Endodermal cell (in vitro differentiated cells): ENCODE results near the gene MAPKAPK5. TPM values are rescaled to one million over a fixed set of nuclear protein-coding genes. Genes with fewer than 3 reads are reported as not detected.
"Not testable (repeated sequence)": the region's sequence is repeated elsewhere in the genome, so short reads cannot be mapped to it uniquely, and the experiment has no call there.

Experiments used
- DNase-seq: peaks from one replicate; pipeline ENCODE4 v3.0.0-alpha.2; 2017
- H3K27ac ChIP-seq: 2 replicates; pipeline ENCODE4 v1.5.1; 2013; ENCODE audit warnings: mild to moderate bottlenecking, low read depth, low read length, moderate library complexity
- H3K27me3 ChIP-seq: 2 replicates; pipeline ENCODE4 v1.6.1; 2013; ENCODE audit warnings: mild to moderate bottlenecking, low read length, moderate library complexity; ENCODE audit not compliant: insufficient read depth, control insufficient read depth, poor library complexity, severe bottlenecking
- H3K36me3 ChIP-seq: 2 replicates; pipeline ENCODE4 v1.7.0; 2013; ENCODE audit warnings: mild to moderate bottlenecking, low read length, moderate library complexity; ENCODE audit not compliant: control insufficient read depth, insufficient read depth
- H3K4me1 ChIP-seq: one replicate; pipeline ENCODE4 v1.7.0; 2013; ENCODE audit warnings: low read length; ENCODE audit not compliant: control insufficient read depth, insufficient read depth
- H3K4me3 ChIP-seq: 2 replicates; pipeline ENCODE4 v1.5.1; 2013; ENCODE audit warnings: mild to moderate bottlenecking, low read length, moderate library complexity
- H3K9ac ChIP-seq: 2 replicates; pipeline ENCODE4 v1.6.1; 2013; ENCODE audit warnings: mild to moderate bottlenecking, low read length, moderate library complexity; ENCODE audit not compliant: poor library complexity, severe bottlenecking; ENCODE audit errors: extremely low read depth
- H3K9me3 ChIP-seq: 2 replicates; pipeline ENCODE4 v1.6.1; 2013; ENCODE audit warnings: mild to moderate bottlenecking, low read length, moderate library complexity; ENCODE audit not compliant: control insufficient read depth
- H3K27ac Mint-ChIP-seq: 2 replicates; pipeline ENCODE4 v1.8.0; 2020; ENCODE audit warnings: mixed read lengths
- H3K27me3 Mint-ChIP-seq: 2 replicates; pipeline ENCODE4 v1.8.0; 2021; ENCODE audit warnings: mild to moderate bottlenecking, mixed read lengths; ENCODE audit not compliant: insufficient read depth
- H3K36me3 Mint-ChIP-seq: 2 replicates; pipeline ENCODE4 v1.8.0; 2020; ENCODE audit warnings: low read depth, mixed read lengths
- H3K4me1 Mint-ChIP-seq: 2 replicates; pipeline ENCODE4 v1.8.0; 2020; ENCODE audit warnings: mixed read lengths
- H3K4me3 Mint-ChIP-seq: 2 replicates; pipeline ENCODE4 v1.8.0; 2020; ENCODE audit warnings: mild to moderate bottlenecking, moderate library complexity, mixed read lengths
- H3K9me3 Mint-ChIP-seq: 2 replicates; pipeline ENCODE4 v1.8.0; 2020; ENCODE audit warnings: mild to moderate bottlenecking, mixed read lengths
- CTCF ChIP-seq: fragments of 200-600 bp; sonication (generic); conservative IDR thresholded peaks from 2 replicates; pipeline ENCODE4 v1.5.0; 2021; ENCODE audit warnings: antibody characterized with exemption, mild to moderate bottlenecking
- WGBS, 2 experiments: methylation state at CpG; one replicate each; pipeline versions ENCODE4 v1.1.5 to v1.1.7; 2013; ENCODE audit warnings: missing lambda C conversion rate in 2 of 2, mixed read lengths in 1 of 2; ENCODE audit not compliant: insufficient coverage in 1 of 2, insufficient read length in 1 of 2; 5-methylcytosine and 5-hydroxymethylcytosine counted together
- microRNA-seq: library from miRNA; unstranded; fragments of <30 nt; microRNA quantifications from one replicate; pipeline ENCODE4 v1.2.0, GENCODE V29; 2020; ENCODE audit warnings: borderline microRNAs expressed
- total RNA-seq, 2 donors: library from RNA; stranded (reverse); fragmentation: NEBNext Ultra II Directional in 1 of 2; extraction: Animal tissue kit (Norgen Biotek cat#: 25700) in 1 of 2; gene quantifications; 2 replicates in 1 of 2; 3 replicates in 1 of 2; pipeline ENCODE4 v1.2.1, GENCODE V29; 2021

The MAPKAPK5 gene
- total RNA-seq, 2 donors from 2014 or later: 80.5 to 90.6 TPM

- peaks cover 2% of the 10 kb centered on the region for H3K36me3 Mint-ChIP-seq
Measured at GRCh38 chr12:111942557-111942956, 100.5 kb downstream of the MAPKAPK5 start.

GRCh38 chr12:111943929-111944328 lies 101.9 kb downstream of the MAPKAPK5 start:
- WGBS, 2 experiments: 100% methylated on average over 1 of the region's 1 CpG; no CpG with 5 or more reads in 1 of the 2 experiments
- no peak overlapping the region for H3K27ac Mint-ChIP-seq

More at GRCh38 chr12:111942557-111942956, 100.5 kb downstream of the MAPKAPK5 start:
- H3K27ac Mint-ChIP-seq: no peak overlapping the region
- Histone ChIP-seq H3K27me3 (no peaks in the 10 kb centered on the region), H3K4me1 (no peaks in the 10 kb centered on the region), H3K9ac (no peak overlapping the region), H3K4me3 (no peak overlapping the region), H3K9me3 (peaks cover 14% of the 10 kb centered on the region), H3K27ac (no peak overlapping the region), H3K36me3 (no peaks in the 10 kb centered on the region)
- no peak overlapping the region for H3K4me3 Mint-ChIP-seq
- peaks cover 4% of the 10 kb centered on the region for H3K9me3 Mint-ChIP-seq
- TF ChIP-seq CTCF: no peak
- 91 to 100% methylated on average over 2 to 5 of the region's 5 CpGs for WGBS, 2 experiments
- no peak for DNase-seq
- no peaks in the 10 kb centered on the region for H3K27me3 Mint-ChIP-seq
- no peaks in the 10 kb centered on the region for H3K4me1 Mint-ChIP-seq

GRCh38 chr12:111950961-111951676 lies 109.1 kb downstream of the MAPKAPK5 start:
- WGBS, 2 experiments: 93% methylated on average over 2 of the region's 3 CpGs; no CpG with 5 or more reads in 1 of the 2 experiments
- H3K9me3 ChIP-seq: peaks cover 58% of the 10 kb centered on the region
- H3K9me3 Mint-ChIP-seq: peaks cover 52% of the 10 kb centered on the region
- H3K4me3 ChIP-seq, H3K27me3 Mint-ChIP-seq, H3K27ac Mint-ChIP-seq, DNase-seq, H3K27ac ChIP-seq, H3K36me3 ChIP-seq, H3K4me1 ChIP-seq, H3K4me3 Mint-ChIP-seq, H3K27me3 ChIP-seq, H3K4me1 Mint-ChIP-seq, H3K9ac ChIP-seq: not testable (repeated sequence)
- H3K36me3 Mint-ChIP-seq: peaks cover 37% of the 10 kb centered on the region

More at GRCh38 chr12:111943929-111944328, 101.9 kb downstream of the MAPKAPK5 start:
- H3K4me3 Mint-ChIP-seq: no peak overlapping the region
- no peak for TF ChIP-seq CTCF
- peaks cover 2% of the 10 kb centered on the region for H3K4me1 Mint-ChIP-seq
- peaks cover 2% of the 10 kb centered on the region for H3K36me3 Mint-ChIP-seq
- Histone ChIP-seq H3K4me1 (no peaks in the 10 kb centered on the region), H3K27ac (no peak overlapping the region), H3K9me3 (peaks cover 14% of the 10 kb centered on the region), H3K27me3 (no peaks in the 10 kb centered on the region), H3K36me3 (no peaks in the 10 kb centered on the region), H3K4me3 (no peak overlapping the region), H3K9ac (no peak overlapping the region)
- H3K9me3 Mint-ChIP-seq: peaks cover 4% of the 10 kb centered on the region
- DNase-seq: no peak
- H3K27me3 Mint-ChIP-seq: no peaks in the 10 kb centered on the region

Small RNA genes within 50 kb of the gene (microRNA-seq; reads per million reads assigned to microRNA genes)
- gene MIR6761: not detected

Other genes with a start within 250 kb of the MAPKAPK5 start
- gene ATXN2, start 242.9 kb upstream of the MAPKAPK5 start, total RNA-seq: 10 to 100 TPM; 85.7 to 87.3 TPM
- 10 to 100 TPM; 23.6 to 24.5 TPM for gene BRAP, start 156.3 kb upstream of the MAPKAPK5 start, total RNA-seq
- gene ACAD10, start 156.2 kb upstream of the MAPKAPK5 start, total RNA-seq: 10 to 100 TPM; 43.7 to 47.0 TPM
- 10 to 100 TPM; 76.6 to 91.4 TPM for gene ALDH2, start 75.3 kb upstream of the MAPKAPK5 start, total RNA-seq
- 10 to 100 TPM; 13.1 to 17.0 TPM for gene TMEM116, start 170.9 kb downstream of the MAPKAPK5 start, total RNA-seq
- 100 to 1,000 TPM; 152 to 183 TPM for gene ERP29, start 171.2 kb downstream of the MAPKAPK5 start, total RNA-seq